Body of pancreas (tissue), 4 donors: ENCODE measurements around the gene PIEZO2.

Experiments
- POLR2A ChIP-seq, 3 donors: fragments of 450-650 bp; IDR thresholded peaks; one replicate each; pipeline ENCODE4 v1.6.1; 2016; ENCODE audit warnings: antibody characterized with exemption in 3 of 3, mild to moderate bottlenecking in 2 of 3
- TF ChIP-seq, protein P1 (sequence below), 7 experiments: fragments of 450-650 bp in 4 of 7; fragments of 200-600 bp in 3 of 7; sonication (generic) in 3 of 7; IDR thresholded peaks; one replicate each; pipeline ENCODE4 v1.5.1; 2016 to 2019; ENCODE audit warnings: antibody characterized with exemption in 7 of 7

DNA sequence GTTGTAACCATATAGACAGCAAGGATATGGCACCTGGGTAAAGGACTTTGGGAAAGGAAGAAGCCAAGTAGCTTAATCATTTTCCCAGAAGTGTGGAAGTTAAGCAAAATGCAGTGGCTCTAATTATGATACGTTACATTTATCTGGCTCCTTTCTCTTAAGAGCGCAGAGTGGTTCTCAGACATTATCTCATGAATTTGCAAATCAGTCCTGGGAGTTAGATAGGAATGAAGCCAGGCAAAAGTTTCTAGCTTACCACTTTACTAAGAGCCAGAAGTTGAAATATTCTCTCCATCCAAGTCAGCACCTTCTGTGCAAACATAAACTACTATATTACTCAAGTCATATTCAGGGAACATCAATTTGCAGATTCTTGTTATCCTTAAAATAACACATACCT is 10.9 kb upstream of the PIEZO2 start:
- TF ChIP-seq, protein P1, sequence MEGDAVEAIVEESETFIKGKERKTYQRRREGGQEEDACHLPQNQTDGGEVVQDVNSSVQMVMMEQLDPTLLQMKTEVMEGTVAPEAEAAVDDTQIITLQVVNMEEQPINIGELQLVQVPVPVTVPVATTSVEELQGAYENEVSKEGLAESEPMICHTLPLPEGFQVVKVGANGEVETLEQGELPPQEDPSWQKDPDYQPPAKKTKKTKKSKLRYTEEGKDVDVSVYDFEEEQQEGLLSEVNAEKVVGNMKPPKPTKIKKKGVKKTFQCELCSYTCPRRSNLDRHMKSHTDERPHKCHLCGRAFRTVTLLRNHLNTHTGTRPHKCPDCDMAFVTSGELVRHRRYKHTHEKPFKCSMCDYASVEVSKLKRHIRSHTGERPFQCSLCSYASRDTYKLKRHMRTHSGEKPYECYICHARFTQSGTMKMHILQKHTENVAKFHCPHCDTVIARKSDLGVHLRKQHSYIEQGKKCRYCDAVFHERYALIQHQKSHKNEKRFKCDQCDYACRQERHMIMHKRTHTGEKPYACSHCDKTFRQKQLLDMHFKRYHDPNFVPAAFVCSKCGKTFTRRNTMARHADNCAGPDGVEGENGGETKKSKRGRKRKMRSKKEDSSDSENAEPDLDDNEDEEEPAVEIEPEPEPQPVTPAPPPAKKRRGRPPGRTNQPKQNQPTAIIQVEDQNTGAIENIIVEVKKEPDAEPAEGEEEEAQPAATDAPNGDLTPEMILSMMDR (IDR thresholded peaks at IDR 0.05): no peak
- TF ChIP-seq POLR2A (IDR thresholded peaks at IDR 0.05): no peak
